Parathyroid adenoma (tissue), 2 donors: ENCODE results near the gene CPNE4.

Experiments
- H2AFZ ChIP-seq: fragments of 300-600 bp; sonication (generic); one replicate; pipeline ENCODE4 v1.7.0; 2017; ENCODE audit warnings: antibody characterized with exemption, mild to moderate bottlenecking
- H3K27ac ChIP-seq: fragments of 300-600 bp; sonication (generic); one replicate; pipeline ENCODE4 v1.7.0; 2017
- H3K27me3 ChIP-seq: fragments of 300-600 bp; sonication (generic); one replicate; pipeline ENCODE4 v1.7.0; 2017; ENCODE audit warnings: low read length; ENCODE audit not compliant: control insufficient read depth, insufficient read depth
- H3K36me3 ChIP-seq: fragments of 300-600 bp; sonication (generic); one replicate; pipeline ENCODE4 v1.7.0; 2017; ENCODE audit warnings: low read length; ENCODE audit not compliant: control insufficient read depth, insufficient read depth
- H3K4me1 ChIP-seq: fragments of 300-600 bp; sonication (generic); one replicate; pipeline ENCODE4 v1.7.0; 2017; ENCODE audit warnings: control low read depth
- H3K4me2 ChIP-seq: fragments of 300-600 bp; sonication (generic); one replicate; pipeline ENCODE4 v1.7.0; 2017; ENCODE audit warnings: low read length
- H3K4me3 ChIP-seq: fragments of 300-600 bp; sonication (generic); one replicate; pipeline ENCODE4 v1.7.0; 2017; ENCODE audit warnings: low read depth, low read length
- H3K79me2 ChIP-seq: fragments of 300-600 bp; sonication (generic); one replicate; pipeline ENCODE4 v1.7.0; 2017; ENCODE audit warnings: control low read depth
- H3K9ac ChIP-seq: fragments of 300-600 bp; sonication (generic); one replicate; pipeline ENCODE4 v1.7.0; 2017; ENCODE audit warnings: mild to moderate bottlenecking
- H3K9me3 ChIP-seq: fragments of 300-600 bp; sonication (generic); one replicate; pipeline ENCODE4 v1.7.0; 2017; ENCODE audit warnings: low read length; ENCODE audit not compliant: control insufficient read depth
- TF ChIP-seq, protein P1 (sequence below): fragments of 300-600 bp; sonication (generic); IDR thresholded peaks from one replicate; pipeline ENCODE4 v1.7.0; 2017; ENCODE audit warnings: antibody characterized with exemption, mild to moderate bottlenecking
- donor health status: primary hyperparathyroidism.

CPNE4 gene

DNA sequence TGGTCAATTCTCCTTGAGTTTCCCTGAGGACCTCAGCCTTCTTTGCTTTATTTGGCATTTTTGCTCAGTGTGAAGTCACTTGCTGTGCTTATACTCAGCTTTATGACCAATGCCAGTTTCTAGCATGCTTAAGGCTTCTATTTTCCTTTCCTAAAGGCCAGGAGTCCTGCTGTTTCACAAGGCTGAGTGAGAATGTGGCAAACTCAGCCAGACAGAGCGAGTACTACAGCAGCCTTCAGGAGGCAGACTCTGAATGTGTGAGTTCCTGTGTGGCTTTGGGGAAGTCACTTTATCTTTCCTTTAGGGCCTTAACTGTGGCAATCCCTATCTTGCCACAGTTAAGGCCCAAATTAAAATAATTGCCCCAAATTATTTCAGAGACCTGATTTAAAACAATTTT is 318.8 kb downstream of the CPNE4 start:
- Histone ChIP-seq H3K27me3 (no peaks in the 10 kb centered on the region), H3K27ac (no peak overlapping the region), H3K4me1 (peaks cover 14% of the 10 kb centered on the region), H3K4me3 (no peak overlapping the region), H3K4me2 (no peak overlapping the region), H2AFZ (no peak overlapping the region), H3K79me2 (no peaks in the 10 kb centered on the region), H3K36me3 (no peaks in the 10 kb centered on the region), H3K9me3 (no peaks in the 10 kb centered on the region), H3K9ac (no peak overlapping the region)
- TF ChIP-seq, protein P1, sequence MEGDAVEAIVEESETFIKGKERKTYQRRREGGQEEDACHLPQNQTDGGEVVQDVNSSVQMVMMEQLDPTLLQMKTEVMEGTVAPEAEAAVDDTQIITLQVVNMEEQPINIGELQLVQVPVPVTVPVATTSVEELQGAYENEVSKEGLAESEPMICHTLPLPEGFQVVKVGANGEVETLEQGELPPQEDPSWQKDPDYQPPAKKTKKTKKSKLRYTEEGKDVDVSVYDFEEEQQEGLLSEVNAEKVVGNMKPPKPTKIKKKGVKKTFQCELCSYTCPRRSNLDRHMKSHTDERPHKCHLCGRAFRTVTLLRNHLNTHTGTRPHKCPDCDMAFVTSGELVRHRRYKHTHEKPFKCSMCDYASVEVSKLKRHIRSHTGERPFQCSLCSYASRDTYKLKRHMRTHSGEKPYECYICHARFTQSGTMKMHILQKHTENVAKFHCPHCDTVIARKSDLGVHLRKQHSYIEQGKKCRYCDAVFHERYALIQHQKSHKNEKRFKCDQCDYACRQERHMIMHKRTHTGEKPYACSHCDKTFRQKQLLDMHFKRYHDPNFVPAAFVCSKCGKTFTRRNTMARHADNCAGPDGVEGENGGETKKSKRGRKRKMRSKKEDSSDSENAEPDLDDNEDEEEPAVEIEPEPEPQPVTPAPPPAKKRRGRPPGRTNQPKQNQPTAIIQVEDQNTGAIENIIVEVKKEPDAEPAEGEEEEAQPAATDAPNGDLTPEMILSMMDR, result no peak

DNA sequence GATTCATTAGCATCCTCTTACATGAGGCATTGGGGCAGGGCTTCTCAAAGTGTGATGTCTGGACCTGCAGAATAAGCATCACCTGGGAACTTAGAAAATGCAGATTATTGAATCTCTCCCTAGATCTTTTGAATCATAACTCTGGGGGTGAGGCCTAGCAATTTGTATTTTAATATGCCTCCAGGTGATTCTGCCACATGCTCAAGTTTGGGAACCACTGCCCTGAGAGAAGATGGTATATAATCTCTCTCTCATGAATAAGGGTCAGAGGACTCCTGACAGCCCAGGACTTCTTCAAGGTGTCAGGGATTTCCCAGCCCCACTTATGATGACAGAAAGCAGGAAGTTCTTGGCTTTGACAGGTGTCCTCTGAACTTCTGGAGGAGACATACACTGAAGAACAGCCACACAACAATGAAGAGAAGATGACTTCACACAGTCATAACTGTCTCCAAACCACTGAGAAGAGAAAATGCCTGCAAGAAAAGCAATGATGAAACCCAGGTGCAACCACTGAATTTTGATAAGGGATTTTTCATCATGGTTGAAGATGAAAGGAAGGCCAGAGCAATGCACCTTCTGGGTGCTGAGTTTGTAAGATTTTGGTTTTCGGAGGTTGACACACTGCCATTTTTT is 320.1 kb downstream of the CPNE4 start:
- Histone ChIP-seq H3K9me3 (no peaks in the 10 kb centered on the region), H3K4me1 (peaks cover 18% of the 10 kb centered on the region), H3K27ac (no peak overlapping the region), H3K27me3 (no peaks in the 10 kb centered on the region), H2AFZ (no peak overlapping the region), H3K4me3 (no peak overlapping the region), H3K79me2 (no peaks in the 10 kb centered on the region), H3K9ac (no peak overlapping the region), H3K4me2 (no peak overlapping the region), H3K36me3 (no peaks in the 10 kb centered on the region)
- TF ChIP-seq, protein P1, result no peak

DNA sequence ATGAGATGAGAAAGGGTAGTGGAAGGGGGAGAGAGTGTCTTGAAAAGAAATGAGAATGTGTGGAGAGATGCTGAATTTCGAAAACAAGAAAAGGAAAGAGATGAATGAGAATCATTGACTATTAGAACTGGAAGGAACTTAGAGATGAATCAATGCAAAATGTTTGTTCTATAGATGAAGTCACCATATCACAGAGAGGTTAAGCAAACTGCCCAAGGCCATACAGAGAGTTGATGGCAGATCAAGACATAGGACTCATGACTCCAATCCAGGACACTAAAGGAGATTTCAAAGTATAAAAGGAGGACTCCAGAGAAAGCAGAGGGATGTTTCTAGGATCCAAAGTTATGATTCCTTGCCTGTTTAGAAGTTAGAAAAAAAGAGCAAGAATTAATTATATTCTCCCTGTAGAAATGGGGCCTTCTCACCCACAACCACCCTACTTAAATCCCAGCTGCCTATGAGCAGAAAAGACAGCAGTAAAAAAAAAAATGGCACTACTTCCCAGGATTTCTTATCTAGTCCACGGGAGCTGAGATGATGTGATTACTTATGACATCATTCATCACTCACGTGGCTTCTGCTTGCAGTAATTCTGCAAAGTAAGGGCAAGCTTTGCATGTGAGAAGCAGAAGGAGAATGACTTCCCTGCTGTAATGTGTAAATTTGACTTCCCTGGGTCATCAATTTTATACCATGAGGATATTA is 321.2 kb downstream of the CPNE4 start:
- Histone ChIP-seq H3K27ac (no peak overlapping the region), H3K9me3 (no peaks in the 10 kb centered on the region), H3K9ac (no peak overlapping the region), H3K36me3 (no peaks in the 10 kb centered on the region), H2AFZ (no peak overlapping the region), H3K4me1 (peaks cover 18% of the 10 kb centered on the region), H3K4me2 (no peak overlapping the region), H3K4me3 (no peak overlapping the region), H3K27me3 (no peaks in the 10 kb centered on the region), H3K79me2 (no peaks in the 10 kb centered on the region)
- TF ChIP-seq, protein P1, result no peak

DNA sequence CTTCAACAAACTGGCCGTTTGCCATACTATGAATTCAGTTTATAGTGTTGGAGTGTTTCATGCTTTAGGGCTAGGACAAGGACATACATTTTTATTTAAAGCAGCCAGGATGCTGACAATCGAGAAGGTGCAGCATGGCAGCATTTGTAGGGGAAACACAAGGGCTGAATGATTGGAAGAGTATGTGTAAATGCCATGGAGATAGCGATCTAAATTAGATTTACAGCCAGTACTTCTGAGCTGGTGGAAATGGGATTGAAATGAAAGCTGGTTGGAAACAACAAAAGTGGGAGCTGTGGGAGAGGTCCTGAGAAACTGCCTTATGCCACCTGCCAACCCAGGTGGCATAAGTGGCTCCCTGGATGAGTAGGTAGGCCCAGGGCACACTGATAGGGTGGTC is 322.2 kb downstream of the CPNE4 start:
- Histone ChIP-seq H3K27me3 (no peaks in the 10 kb centered on the region), H3K4me1 (peaks cover 18% of the 10 kb centered on the region), H2AFZ (no peak overlapping the region), H3K4me2 (no peak overlapping the region), H3K9ac (no peak overlapping the region), H3K36me3 (no peaks in the 10 kb centered on the region), H3K79me2 (no peaks in the 10 kb centered on the region), H3K27ac (no peak overlapping the region), H3K9me3 (no peaks in the 10 kb centered on the region), H3K4me3 (no peak overlapping the region)
- TF ChIP-seq, protein P1, result no peak
